ENCODE measurements around the gene ABCG1.

DNA sequence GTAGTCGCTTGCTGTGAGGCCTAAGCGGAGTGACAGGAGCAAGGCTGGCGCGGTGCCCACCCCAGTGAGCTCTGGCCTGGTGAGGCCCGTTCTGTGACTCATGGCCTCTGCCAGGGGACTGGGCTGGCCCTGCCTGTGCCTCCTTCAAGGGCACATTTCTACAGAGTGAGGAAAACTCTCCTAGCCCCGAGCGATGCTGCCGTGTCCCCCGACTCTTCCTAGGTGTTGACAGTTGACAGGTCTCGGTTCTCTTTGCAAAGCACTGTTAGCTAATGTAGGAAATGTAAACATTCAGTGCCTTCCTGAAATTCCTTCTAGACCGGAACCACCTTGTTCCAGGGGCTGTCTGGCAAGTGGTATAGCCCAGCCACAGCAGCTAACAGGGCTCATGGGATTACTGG, 43.9 kb downstream of the ABCG1 start:
- TF ChIP-seq, protein P1, sequence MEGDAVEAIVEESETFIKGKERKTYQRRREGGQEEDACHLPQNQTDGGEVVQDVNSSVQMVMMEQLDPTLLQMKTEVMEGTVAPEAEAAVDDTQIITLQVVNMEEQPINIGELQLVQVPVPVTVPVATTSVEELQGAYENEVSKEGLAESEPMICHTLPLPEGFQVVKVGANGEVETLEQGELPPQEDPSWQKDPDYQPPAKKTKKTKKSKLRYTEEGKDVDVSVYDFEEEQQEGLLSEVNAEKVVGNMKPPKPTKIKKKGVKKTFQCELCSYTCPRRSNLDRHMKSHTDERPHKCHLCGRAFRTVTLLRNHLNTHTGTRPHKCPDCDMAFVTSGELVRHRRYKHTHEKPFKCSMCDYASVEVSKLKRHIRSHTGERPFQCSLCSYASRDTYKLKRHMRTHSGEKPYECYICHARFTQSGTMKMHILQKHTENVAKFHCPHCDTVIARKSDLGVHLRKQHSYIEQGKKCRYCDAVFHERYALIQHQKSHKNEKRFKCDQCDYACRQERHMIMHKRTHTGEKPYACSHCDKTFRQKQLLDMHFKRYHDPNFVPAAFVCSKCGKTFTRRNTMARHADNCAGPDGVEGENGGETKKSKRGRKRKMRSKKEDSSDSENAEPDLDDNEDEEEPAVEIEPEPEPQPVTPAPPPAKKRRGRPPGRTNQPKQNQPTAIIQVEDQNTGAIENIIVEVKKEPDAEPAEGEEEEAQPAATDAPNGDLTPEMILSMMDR (conservative IDR thresholded peaks at IDR 0.05 in 1 of 2, IDR thresholded peaks at IDR 0.05 in 1 of 2; ENCODE audit: low read depth in 1 of 2, low read length in 2 of 2) = no peak
- TF ChIP-seq EZH2 (IDR thresholded peaks at IDR 0.05; ENCODE audit: low read length, missing control alignments) = no peak
